Muscle layer of duodenum (tissue), 2 donors: ENCODE measurements around the gene SP5.

Source experiments
- H3K27ac ChIP-seq: one replicate; pipeline ENCODE4 v1.7.0; 2013; ENCODE audit warnings: mild to moderate bottlenecking, low read length
- H3K27me3 ChIP-seq: one replicate; pipeline ENCODE4 v1.7.0; 2013; ENCODE audit warnings: low read depth, mild to moderate bottlenecking, control low read depth, low read length
- H3K36me3 ChIP-seq, 2 donors: one replicate each; pipeline ENCODE4 v1.7.0; 2013; ENCODE audit warnings: low read length in 2 of 2, control low read depth in 1 of 2, mild to moderate bottlenecking in 1 of 2; ENCODE audit not compliant: insufficient read depth in 2 of 2, control insufficient read depth in 1 of 2
- H3K4me1 ChIP-seq, 2 donors: one replicate each; pipeline ENCODE4 v1.7.0; 2013; ENCODE audit warnings: low read length in 2 of 2, mild to moderate bottlenecking in 2 of 2, control low read depth in 1 of 2, moderate library complexity in 1 of 2; ENCODE audit not compliant: insufficient read depth in 2 of 2, control insufficient read depth in 1 of 2
- H3K4me3 ChIP-seq, 2 donors: one replicate each; pipeline ENCODE4 v1.7.0; 2013; ENCODE audit warnings: low read length in 2 of 2, low read depth in 1 of 2, mild to moderate bottlenecking in 1 of 2
- H3K9me3 ChIP-seq, 2 donors: one replicate each; pipeline ENCODE4 v1.7.0; 2013; ENCODE audit warnings: low read length in 2 of 2, control low read depth in 1 of 2, mild to moderate bottlenecking in 1 of 2; ENCODE audit not compliant: control insufficient read depth in 1 of 2
- donor health status: healthy.

SP5 gene

DNA sequence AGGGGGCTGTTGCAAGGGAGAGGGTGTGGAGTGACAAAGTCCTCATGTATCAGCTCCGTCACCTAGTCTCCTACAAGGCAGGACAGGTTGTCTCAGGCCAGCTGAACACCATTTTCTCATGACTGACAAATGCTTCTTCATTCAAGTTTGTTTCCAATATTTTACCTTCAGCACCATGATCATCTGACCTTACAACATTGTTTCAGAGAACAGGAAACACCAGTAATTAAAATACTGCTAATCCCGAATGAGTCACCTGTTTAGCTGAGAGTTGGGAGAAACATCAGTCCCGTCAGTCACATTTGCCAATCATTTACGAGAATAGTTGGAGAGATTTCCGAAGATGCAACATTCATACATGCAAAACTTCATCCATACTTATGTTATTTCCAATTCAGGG lies 25.7 kb upstream of the SP5 start:
- no peaks in the 10 kb centered on the region for H3K27me3 ChIP-seq
- no peaks in the 10 kb centered on the region for H3K4me1 ChIP-seq
- no peak overlapping the region for H3K27ac ChIP-seq
- no peaks in the 10 kb centered on the region for H3K36me3 ChIP-seq
- no peaks in the 10 kb centered on the region for H3K9me3 ChIP-seq
- no peak overlapping the region for H3K4me3 ChIP-seq

DNA sequence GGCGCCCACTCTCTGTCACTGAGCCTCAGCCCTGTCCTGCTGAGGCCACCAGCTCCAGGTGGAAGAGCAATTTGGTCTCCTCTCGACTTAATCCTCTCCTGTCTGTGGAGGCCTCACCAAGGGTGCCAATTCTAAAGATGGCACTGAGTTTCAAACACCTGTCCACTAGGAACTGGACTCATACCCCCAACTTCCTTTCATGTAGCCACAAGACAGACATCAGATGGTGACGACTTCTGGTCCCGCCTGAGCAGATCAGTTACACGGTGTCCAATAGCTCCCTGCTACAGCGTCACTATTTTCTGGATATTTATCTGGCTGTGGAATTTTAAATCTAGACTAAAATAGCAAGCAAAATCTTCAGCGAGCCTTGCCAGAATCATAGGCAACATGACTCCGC lies 24.5 kb upstream of the SP5 start:
- no peaks in the 10 kb centered on the region for H3K27me3 ChIP-seq
- no peaks in the 10 kb centered on the region for H3K9me3 ChIP-seq
- no peaks in the 10 kb centered on the region for H3K4me1 ChIP-seq
- H3K36me3 ChIP-seq, result no peaks in the 10 kb centered on the region
- H3K4me3 ChIP-seq, result no peak overlapping the region
- no peak overlapping the region for H3K27ac ChIP-seq

DNA sequence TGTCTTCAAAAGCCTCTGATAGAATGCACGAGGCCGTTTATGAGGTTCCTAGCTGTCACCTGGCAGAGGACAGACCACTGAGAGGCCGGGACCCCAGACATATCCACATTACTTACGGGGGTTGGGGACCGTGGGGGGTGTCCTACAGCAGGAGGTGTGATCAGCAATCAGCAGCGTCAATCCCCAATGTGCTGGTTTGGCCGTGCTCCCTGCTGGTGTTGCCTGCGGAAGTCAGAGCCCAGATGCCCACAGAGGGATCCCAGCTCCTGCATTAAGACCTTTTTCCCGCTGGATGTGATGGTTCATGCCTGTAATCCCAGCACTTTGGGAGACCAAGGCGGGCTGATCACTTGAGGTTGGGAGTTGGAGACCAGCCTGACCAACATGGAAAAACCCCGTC lies 20.8 kb upstream of the SP5 start:
- Histone ChIP-seq H3K9me3 (no peaks in the 10 kb centered on the region), H3K27ac (no peak overlapping the region)

DNA sequence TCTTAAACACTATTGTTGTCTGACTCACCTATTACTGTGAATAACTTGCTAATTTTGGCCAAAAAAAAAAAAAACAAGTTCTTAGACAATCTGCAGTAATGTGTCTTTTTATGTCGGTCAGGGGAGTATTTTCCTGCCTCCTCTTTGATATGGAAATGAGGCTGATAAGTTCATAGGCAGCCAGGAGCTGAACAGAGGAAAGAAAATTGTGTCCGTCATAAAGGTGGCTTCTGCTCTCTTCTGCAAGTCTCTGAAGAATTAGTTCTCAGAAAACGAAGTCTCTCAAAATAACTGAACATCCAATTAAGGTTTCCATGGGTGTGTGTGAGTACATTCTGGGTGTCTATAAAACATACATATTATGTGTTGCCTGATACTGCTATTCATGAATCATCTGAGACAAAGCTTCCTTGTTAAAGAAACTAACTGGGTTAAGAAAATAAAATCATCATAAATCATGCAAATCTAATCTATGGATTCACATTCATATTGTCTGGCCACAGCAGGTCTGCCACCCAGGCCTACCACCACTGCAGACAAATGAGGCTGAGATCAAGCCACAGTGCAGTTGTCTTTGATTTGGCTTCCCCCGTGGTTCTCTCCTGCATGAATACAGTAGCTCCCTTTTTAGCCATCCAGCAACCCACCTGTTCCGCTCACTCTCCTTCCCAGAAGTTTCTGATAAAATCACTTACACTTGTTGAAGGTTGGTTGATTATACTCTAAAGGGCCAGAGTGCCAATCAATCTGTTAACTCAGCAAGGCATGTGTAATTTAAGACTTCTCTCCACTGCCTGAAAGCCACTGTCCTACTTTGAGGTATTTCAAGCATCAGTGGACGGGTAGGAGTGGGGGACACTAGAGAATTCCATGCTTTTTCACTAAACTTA lies 19.4 kb upstream of the SP5 start:
- H3K36me3 ChIP-seq, result no peaks in the 10 kb centered on the region

More for the DNA sequence above, 20.8 kb upstream of the SP5 start:
- Histone ChIP-seq H3K4me3 (no peak overlapping the region), H3K4me1 (no peaks in the 10 kb centered on the region), H3K36me3 (no peaks in the 10 kb centered on the region), H3K27me3 (no peaks in the 10 kb centered on the region)

DNA sequence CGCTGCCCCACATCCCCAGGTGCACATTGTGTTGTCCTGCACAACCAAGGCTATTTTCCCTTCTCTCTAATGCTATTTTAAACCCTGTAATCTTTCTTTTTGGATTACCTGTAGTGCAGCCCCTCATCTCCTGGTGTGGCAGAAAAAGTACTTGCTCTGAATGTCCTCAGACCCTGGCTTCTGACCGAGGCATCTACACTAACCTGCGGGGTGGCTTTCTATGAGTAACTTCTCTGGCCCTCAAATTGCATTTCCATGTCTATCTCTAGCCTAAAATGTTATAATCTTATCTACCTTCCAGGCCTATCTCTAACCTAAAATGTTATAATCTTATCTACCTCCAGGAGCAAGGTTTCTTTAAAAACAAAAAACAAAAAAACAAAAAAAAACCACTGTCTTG lies 18.2 kb upstream of the SP5 start:
- H3K9me3 ChIP-seq, result no peaks in the 10 kb centered on the region
- no peaks in the 10 kb centered on the region for H3K4me1 ChIP-seq
- no peak overlapping the region for H3K4me3 ChIP-seq
- no peaks in the 10 kb centered on the region for H3K27me3 ChIP-seq
- H3K27ac ChIP-seq, result no peak overlapping the region
- no peaks in the 10 kb centered on the region for H3K36me3 ChIP-seq

More for the DNA sequence above, 19.4 kb upstream of the SP5 start:
- Histone ChIP-seq H3K27me3 (no peaks in the 10 kb centered on the region), H3K27ac (no peak overlapping the region), H3K9me3 (no peaks in the 10 kb centered on the region), H3K4me3 (no peak overlapping the region), H3K4me1 (no peaks in the 10 kb centered on the region)

- peaks cover 0 to 3% of the 10 kb centered on the region in 2 donors for H3K9me3 ChIP-seq
- H3K27ac ChIP-seq, result no peak overlapping the region
- H3K27me3 ChIP-seq, result no peaks in the 10 kb centered on the region
These were observed 14.1 kb upstream of the SP5 start for GRCh38 chr2:170701011-170701410.

DNA sequence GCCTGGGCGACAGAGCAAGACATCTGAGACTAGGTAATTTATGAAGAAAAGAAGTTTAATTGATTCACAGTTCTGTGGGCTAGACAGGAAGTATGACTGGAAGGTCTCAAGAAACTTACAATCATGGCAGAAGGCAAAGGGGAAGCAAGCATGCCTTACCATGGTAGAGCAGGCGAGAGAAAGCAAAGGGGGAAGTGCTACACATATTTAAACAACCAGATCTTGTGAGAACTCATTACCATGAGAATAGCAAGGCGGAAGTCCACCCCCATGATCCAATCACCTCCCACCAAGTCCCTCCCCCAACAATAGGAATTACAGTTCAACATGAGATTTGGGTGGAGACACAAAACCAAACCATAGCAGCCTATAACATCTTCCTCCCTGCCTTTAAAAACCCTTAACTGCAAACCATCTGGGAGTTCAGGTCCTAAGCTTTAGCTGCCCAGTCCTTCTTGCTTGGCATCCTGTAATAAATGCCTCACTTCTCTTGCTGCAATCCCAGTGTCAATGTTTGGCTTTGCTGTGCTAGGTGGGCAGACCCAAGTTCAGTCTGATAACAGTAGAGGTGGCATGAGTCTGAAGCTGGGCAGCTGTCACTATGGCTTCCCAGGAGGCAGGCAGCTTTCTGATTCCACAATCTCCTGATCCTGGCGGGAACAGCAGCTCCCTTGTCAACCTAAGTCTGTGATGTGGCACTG lies 11.2 kb upstream of the SP5 start:
- H3K36me3 ChIP-seq, result no peaks in the 10 kb centered on the region
- no peak overlapping the region for H3K4me3 ChIP-seq
- peaks cover 0 to 3% of the 10 kb centered on the region in 2 donors for H3K9me3 ChIP-seq
- no peak overlapping the region for H3K27ac ChIP-seq
- no peaks in the 10 kb centered on the region for H3K27me3 ChIP-seq
- H3K4me1 ChIP-seq, result no peaks in the 10 kb centered on the region

More at GRCh38 chr2:170701011-170701410, 14.1 kb upstream of the SP5 start:
- Histone ChIP-seq H3K4me3 (no peak overlapping the region), H3K36me3 (no peaks in the 10 kb centered on the region), H3K4me1 (no peaks in the 10 kb centered on the region)

GRCh38 chr2:170707821-170708795 lies 7.0 kb upstream of the SP5 start:
- Histone ChIP-seq H3K36me3 (no peaks in the 10 kb centered on the region), H3K9me3 (no peaks in the 10 kb centered on the region), H3K4me1 (peaks cover 0 to 8% of the 10 kb centered on the region in 2 donors), H3K27me3 (peaks cover 13% of the 10 kb centered on the region), H3K27ac (no peak overlapping the region), H3K4me3 (no peak overlapping the region)

- Histone ChIP-seq H3K4me3 (no peak overlapping the region), H3K27me3 (peaks cover 19% of the 10 kb centered on the region), H3K36me3 (no peaks in the 10 kb centered on the region), H3K27ac (no peak overlapping the region), H3K4me1 (peaks cover 0 to 29% of the 10 kb centered on the region in 2 donors), H3K9me3 (no peaks in the 10 kb centered on the region)
These were observed 4.5 kb upstream of the SP5 start for GRCh38 chr2:170710609-170710979.

GRCh38 chr2:170711196-170711773 lies 3.9 kb upstream of the SP5 start:
- peaks cover 19% of the 10 kb centered on the region for H3K27me3 ChIP-seq
- no peaks in the 10 kb centered on the region for H3K9me3 ChIP-seq
- H3K4me1 ChIP-seq, result peaks cover 0 to 36% of the 10 kb centered on the region in 2 donors
- H3K36me3 ChIP-seq, result no peaks in the 10 kb centered on the region
- H3K27ac ChIP-seq, result no peak overlapping the region
- H3K4me3 ChIP-seq, result no peak overlapping the region
